HCT116 (cell line): Measurements from ENCODE around the gene TTC38.
"Not testable (repeated sequence)": the region's sequence is repeated elsewhere in the genome, so short reads cannot be mapped to it uniquely, and the experiment has no call there.

Experiments
- ELF1 ChIP-seq: IDR thresholded peaks from 2 replicates; pipeline ENCODE4 v1.6.1; 2012; ENCODE audit warnings: low read depth, borderline replicate concordance
- EZH2 ChIP-seq: fragments of 200-600 bp; sonication (generic); IDR thresholded peaks from 2 replicates; pipeline ENCODE4 v1.6.1; 2017; ENCODE audit warnings: antibody characterized with exemption, mixed run types
- EZH2phosphoT487 ChIP-seq: fragments of 200-600 bp; IDR thresholded peaks from 2 replicates; pipeline ENCODE4 v1.6.1; 2018; ENCODE audit warnings: antibody characterized with exemption, borderline replicate concordance
- JUND ChIP-seq: IDR thresholded peaks from 2 replicates; pipeline ENCODE4 v1.6.1; 2012
- POLR2A ChIP-seq: IDR thresholded peaks from 2 replicates; pipeline ENCODE4 v1.7.0; 2011; ENCODE audit warnings: borderline replicate concordance; ENCODE audit not compliant: insufficient read depth, insufficient read length; ENCODE audit errors: extremely low read depth
- POLR2AphosphoS5 ChIP-seq: IDR thresholded peaks from 2 replicates; pipeline ENCODE4 v1.6.1; 2011; ENCODE audit warnings: mild to moderate bottlenecking, low read depth, low read length, moderate library complexity
- RAD21 ChIP-seq: IDR thresholded peaks from 2 replicates; pipeline ENCODE4 v1.6.1; 2012; ENCODE audit warnings: low read depth, mild to moderate bottlenecking
- SIN3A ChIP-seq: IDR thresholded peaks from 2 replicates; pipeline ENCODE4 v1.6.1; 2012; ENCODE audit warnings: low read depth
- ZFX ChIP-seq: fragments of 450-650 bp; IDR thresholded peaks from 2 replicates; pipeline ENCODE4 v1.6.1; 2017
- ZNF274 ChIP-seq: fragments of 200-500 bp; sonication (Bioruptor generic); IDR thresholded peaks from 2 replicates; pipeline ENCODE4 v1.6.1; 2014; ENCODE audit warnings: mild to moderate bottlenecking, low read depth, low read length, inconsistent platforms
- TF ChIP-seq, protein P1 (sequence below), 3 experiments: fragments of 200-600 bp in 1 of 3; sonication (generic) in 1 of 3; IDR thresholded peaks in 2 of 3; conservative IDR thresholded peaks in 1 of 3; 2 replicates each; pipeline ENCODE4 v1.5.1; 2012 to 2017; ENCODE audit warnings: low read depth in 2 of 3, low read length in 2 of 3, antibody characterized with exemption in 1 of 3, borderline replicate concordance in 1 of 3, control low read depth in 1 of 3, mild to moderate bottlenecking in 1 of 3, mixed read lengths in 1 of 3, mixed run types in 1 of 3, moderate library complexity in 1 of 3; ENCODE audit not compliant: insufficient read depth in 1 of 3
- TF ChIP-seq, protein P2 (sequence below): IDR thresholded peaks from 2 replicates; pipeline ENCODE4 v1.6.1; 2012; ENCODE audit warnings: low read depth
- TF ChIP-seq, protein P3 (sequence below): IDR thresholded peaks from 2 replicates; pipeline ENCODE4 v1.6.1; 2012
- TF ChIP-seq, protein P4 (sequence below): IDR thresholded peaks from 2 replicates; pipeline ENCODE4 v1.6.1; 2012

DNA sequence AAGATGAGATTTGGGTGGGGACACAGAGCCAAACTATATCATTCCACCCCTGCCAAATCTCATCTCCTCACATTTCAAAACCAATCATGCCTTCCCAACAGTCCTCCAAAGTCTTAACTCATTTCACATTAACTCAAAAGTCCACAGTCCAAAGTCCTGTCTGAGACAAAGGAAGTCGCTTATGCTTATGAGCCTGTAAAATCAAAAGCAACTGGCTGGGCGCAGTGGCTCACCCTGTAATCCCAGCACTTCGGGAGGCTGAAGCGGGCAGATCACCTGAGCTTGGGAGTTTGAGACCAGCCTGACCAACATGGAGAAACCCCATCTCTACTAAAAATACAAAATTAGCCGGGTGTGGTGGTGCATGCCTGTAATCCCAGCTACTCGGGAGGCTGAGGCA, 3.3 kb upstream of the TTC38 start:
- TF ChIP-seq, protein P1, sequence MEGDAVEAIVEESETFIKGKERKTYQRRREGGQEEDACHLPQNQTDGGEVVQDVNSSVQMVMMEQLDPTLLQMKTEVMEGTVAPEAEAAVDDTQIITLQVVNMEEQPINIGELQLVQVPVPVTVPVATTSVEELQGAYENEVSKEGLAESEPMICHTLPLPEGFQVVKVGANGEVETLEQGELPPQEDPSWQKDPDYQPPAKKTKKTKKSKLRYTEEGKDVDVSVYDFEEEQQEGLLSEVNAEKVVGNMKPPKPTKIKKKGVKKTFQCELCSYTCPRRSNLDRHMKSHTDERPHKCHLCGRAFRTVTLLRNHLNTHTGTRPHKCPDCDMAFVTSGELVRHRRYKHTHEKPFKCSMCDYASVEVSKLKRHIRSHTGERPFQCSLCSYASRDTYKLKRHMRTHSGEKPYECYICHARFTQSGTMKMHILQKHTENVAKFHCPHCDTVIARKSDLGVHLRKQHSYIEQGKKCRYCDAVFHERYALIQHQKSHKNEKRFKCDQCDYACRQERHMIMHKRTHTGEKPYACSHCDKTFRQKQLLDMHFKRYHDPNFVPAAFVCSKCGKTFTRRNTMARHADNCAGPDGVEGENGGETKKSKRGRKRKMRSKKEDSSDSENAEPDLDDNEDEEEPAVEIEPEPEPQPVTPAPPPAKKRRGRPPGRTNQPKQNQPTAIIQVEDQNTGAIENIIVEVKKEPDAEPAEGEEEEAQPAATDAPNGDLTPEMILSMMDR (IDR thresholded peaks at IDR 0.05 in 2 of 3, conservative IDR thresholded peaks at IDR 0.05 in 1 of 3; ENCODE audit: borderline replicate concordance in 1 of 3, insufficient read depth in 1 of 3, low read depth in 2 of 3, low read length in 2 of 3) = not testable (repeated sequence)
- not testable (repeated sequence) for TF ChIP-seq ZFX, EZH2, RAD21, SIN3A, JUND, POLR2AphosphoS5, EZH2phosphoT487, ZNF274, ELF1, POLR2A
- TF ChIP-seq, protein P2, sequence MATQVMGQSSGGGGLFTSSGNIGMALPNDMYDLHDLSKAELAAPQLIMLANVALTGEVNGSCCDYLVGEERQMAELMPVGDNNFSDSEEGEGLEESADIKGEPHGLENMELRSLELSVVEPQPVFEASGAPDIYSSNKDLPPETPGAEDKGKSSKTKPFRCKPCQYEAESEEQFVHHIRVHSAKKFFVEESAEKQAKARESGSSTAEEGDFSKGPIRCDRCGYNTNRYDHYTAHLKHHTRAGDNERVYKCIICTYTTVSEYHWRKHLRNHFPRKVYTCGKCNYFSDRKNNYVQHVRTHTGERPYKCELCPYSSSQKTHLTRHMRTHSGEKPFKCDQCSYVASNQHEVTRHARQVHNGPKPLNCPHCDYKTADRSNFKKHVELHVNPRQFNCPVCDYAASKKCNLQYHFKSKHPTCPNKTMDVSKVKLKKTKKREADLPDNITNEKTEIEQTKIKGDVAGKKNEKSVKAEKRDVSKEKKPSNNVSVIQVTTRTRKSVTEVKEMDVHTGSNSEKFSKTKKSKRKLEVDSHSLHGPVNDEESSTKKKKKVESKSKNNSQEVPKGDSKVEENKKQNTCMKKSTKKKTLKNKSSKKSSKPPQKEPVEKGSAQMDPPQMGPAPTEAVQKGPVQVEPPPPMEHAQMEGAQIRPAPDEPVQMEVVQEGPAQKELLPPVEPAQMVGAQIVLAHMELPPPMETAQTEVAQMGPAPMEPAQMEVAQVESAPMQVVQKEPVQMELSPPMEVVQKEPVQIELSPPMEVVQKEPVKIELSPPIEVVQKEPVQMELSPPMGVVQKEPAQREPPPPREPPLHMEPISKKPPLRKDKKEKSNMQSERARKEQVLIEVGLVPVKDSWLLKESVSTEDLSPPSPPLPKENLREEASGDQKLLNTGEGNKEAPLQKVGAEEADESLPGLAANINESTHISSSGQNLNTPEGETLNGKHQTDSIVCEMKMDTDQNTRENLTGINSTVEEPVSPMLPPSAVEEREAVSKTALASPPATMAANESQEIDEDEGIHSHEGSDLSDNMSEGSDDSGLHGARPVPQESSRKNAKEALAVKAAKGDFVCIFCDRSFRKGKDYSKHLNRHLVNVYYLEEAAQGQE = not testable (repeated sequence)
- TF ChIP-seq, protein P3, sequence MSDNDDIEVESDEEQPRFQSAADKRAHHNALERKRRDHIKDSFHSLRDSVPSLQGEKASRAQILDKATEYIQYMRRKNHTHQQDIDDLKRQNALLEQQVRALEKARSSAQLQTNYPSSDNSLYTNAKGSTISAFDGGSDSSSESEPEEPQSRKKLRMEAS = not testable (repeated sequence)
- TF ChIP-seq, protein P4, sequence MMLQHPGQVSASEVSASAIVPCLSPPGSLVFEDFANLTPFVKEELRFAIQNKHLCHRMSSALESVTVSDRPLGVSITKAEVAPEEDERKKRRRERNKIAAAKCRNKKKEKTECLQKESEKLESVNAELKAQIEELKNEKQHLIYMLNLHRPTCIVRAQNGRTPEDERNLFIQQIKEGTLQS = not testable (repeated sequence)
